Fibroblast of mammary gland (primary cell): Measurements from ENCODE around the gene CPLX4.
A peak's percentile ranks its signal among the peaks of the same experiment; 100 is the strongest.

Source experiments
- DNase-seq: peaks from one replicate; pipeline ENCODE4 v3.0.0-alpha.2; 2010; ENCODE audit warnings: low read depth
- H3K4me3 ChIP-seq: 2 replicates; pipeline ENCODE4 v1.5.1; 2011; ENCODE audit warnings: low read depth, mild to moderate bottlenecking, low read length, moderate library complexity; ENCODE audit not compliant: control insufficient read depth
- TF ChIP-seq, protein P1 (sequence below): conservative IDR thresholded peaks from 2 replicates; pipeline ENCODE4 v1.5.1; 2011; ENCODE audit warnings: low read depth, low read length, inconsistent platforms; ENCODE audit not compliant: control insufficient read depth, insufficient read depth

CPLX4 gene

DNA sequence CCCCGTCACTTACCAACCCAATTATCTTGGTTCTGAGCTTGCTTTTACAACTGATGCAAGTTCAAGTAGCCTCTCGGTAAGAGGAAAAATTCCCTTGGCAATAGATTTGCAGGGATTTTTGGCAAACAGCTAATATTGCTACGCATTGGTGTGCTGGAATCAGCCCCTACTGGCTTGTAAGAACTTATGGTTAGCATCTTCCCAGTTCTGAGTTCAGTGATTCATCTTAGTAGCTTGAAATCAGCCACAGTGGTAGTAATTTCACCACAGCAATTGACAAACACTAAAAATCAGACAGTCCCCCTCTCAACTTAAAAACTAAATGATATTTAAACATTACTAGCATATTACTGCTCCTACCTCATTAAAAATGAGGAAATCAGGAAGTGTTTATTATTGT lies 39.3 kb downstream of the CPLX4 start:
- DNase-seq, result peak; percentile 12
- TF ChIP-seq, protein P1, sequence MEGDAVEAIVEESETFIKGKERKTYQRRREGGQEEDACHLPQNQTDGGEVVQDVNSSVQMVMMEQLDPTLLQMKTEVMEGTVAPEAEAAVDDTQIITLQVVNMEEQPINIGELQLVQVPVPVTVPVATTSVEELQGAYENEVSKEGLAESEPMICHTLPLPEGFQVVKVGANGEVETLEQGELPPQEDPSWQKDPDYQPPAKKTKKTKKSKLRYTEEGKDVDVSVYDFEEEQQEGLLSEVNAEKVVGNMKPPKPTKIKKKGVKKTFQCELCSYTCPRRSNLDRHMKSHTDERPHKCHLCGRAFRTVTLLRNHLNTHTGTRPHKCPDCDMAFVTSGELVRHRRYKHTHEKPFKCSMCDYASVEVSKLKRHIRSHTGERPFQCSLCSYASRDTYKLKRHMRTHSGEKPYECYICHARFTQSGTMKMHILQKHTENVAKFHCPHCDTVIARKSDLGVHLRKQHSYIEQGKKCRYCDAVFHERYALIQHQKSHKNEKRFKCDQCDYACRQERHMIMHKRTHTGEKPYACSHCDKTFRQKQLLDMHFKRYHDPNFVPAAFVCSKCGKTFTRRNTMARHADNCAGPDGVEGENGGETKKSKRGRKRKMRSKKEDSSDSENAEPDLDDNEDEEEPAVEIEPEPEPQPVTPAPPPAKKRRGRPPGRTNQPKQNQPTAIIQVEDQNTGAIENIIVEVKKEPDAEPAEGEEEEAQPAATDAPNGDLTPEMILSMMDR, result no peak
- no peak overlapping the region for H3K4me3 ChIP-seq

GRCh38 chr18:59278793-59279192 lies 39.7 kb downstream of the CPLX4 start:
- DNase-seq, result no peak
- TF ChIP-seq, protein P1, result no peak
- no peak overlapping the region for H3K4me3 ChIP-seq

- TF ChIP-seq, protein P1, result no peak
- H3K4me3 ChIP-seq, result no peak overlapping the region
- DNase-seq, result no peak
These were observed 42.4 kb downstream of the CPLX4 start for GRCh38 chr18:59276047-59276446.

GRCh38 chr18:59275406-59275949 lies 43.0 kb downstream of the CPLX4 start:
- H3K4me3 ChIP-seq, result no peak overlapping the region
- no peak for DNase-seq
- TF ChIP-seq, protein P1, result no peak

DNA sequence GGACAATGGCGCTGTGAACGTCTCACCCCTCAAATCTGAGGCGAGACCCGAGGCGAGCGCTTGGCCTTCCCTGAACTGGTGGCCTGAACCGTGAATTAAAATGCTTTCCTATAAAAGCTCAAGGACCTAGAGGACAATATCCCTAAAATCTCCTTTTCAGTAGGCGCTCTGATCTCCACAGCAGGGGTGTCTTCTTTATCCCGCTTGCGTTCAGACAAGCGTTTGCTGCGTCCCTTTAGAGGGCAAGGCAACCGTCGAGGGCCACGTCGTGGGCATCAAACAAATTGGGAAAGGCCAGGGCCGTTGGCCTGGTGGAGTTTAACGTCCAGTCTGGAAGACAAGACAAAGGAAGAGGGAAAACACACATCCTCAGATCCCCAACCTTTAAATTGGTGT lies 43.9 kb downstream of the CPLX4 start:
- no peak overlapping the region for H3K4me3 ChIP-seq
- TF ChIP-seq, protein P1, result no peak
- no peak for DNase-seq

DNA sequence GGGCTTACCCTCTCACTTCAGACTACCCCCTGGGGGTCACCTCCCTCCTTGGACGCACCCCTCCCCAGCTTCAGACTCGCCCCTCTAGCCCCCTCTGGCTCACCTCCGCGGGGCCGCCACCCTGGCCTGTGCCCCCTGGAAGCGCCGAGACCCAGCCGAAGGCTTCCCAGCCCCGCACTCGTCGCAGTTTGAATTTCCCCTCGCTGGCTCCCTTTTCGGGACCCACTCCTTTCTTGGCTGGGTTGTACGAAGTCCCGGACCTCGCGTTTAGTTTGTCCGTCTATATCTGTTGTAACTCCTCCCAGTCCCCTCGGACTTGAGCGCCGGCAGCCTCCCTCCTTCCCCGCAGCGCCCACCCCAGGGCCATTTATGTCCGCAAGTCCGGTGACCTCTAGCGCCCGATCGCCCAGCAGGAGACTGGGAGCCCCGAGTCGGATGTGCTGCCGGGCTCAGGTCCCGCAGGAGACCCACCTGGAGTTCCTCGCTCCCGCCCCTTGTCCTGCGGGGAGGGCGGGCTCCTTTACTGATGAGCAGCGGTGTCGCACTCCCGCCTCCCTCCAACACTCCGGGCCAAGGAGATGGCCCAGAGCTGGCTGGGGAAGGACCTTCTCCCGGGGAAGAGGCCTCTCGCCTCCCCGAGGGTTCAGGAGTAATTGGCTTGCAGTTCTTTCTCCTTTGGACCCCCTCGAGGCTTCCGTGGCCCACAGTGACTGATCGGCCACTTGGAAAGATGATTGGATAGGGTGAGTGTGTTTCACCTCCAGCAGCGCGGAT lies 44.5 kb downstream of the CPLX4 start:
- TF ChIP-seq, protein P1, result no peak
- H3K4me3 ChIP-seq, result no peak overlapping the region
- DNase-seq, result no peak
